Inflammatory macrophage treated with lipopolysaccharide for 1 hour (primary cell): Measurements from ENCODE around the gene DLGAP4.

Source experiments
- DNase-seq, 2 donors: peaks; one replicate each; pipeline ENCODE4 v3.0.0-alpha.2; 2020 to 2022

Gene DLGAP4

DNA sequence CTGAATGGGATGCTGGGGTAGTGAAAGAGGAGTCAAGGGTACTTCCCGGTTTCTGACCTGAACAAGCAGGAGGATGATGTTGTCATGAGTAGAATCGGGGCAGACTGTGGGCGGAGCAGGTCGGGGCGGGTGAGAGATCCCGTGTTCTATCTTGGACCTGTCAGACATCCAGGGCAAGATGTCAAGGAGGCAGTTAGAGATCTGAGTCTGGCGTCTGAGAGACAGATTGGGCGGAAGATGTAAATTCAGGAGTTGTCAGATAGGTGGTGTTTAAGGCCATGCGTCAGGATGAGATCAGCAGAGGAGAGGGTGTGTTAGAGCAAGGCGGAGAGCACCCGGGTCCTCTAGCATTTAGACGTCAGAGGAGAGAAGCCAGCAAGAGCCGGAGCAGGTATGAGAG is 115.5 kb downstream of the DLGAP4 start:
- DNase-seq, result no peak

DNA sequence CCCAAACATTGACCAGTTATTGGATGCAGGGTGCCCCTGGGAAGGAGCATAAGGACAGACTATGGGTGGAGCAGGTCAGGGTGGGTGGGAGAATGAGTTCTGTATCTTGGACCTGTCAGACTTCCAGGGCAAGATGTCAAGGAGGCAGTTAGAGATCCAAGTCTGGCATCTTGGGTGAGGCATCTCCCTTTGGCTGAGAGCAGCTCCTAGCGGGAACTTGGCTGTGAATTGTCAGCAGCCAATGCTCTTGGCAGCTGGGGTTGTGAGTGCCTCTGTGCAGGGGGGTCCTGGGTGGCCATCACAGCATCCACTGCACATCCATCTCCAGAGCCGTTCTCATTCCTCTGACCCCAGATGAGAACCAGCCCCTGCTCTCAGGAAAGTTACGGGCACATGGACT is 118.2 kb downstream of the DLGAP4 start:
- DNase-seq, result no peak

DNA sequence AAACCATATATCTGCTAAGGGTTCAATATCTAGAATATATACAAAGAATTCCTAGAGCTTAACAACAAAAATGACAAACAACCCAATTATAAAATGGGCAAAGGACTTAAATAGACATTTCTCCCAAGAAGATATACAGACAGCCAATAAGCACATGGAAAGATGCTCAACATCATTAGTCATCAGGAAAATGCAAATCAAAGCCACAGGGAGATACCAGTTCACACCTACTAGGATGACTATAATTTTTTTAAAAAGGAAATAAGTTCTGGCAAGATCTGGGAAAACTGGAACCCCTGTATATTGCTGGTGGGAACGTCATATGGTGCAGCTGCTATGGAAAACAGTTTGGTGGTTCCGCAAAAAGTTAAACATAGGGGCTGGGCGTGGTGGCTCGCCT is 119.0 kb downstream of the DLGAP4 start:
- no peak for DNase-seq

DNA sequence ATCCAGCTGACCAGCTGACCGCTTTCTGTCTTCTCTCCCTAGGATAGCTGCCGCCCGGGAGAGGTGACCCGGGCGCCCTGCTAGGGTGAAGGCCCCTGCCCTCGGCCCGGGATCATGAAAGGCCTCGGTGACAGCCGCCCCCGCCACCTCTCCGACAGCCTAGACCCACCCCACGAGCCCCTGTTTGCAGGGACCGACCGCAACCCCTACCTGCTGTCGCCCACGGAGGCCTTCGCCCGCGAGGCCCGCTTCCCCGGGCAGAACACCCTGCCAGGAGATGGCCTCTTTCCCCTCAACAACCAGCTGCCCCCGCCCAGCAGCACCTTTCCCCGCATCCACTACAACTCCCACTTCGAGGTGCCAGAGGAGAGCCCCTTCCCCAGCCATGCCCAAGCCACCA is 125.5 kb downstream of the DLGAP4 start:
- DNase-seq, result no peak

DNA sequence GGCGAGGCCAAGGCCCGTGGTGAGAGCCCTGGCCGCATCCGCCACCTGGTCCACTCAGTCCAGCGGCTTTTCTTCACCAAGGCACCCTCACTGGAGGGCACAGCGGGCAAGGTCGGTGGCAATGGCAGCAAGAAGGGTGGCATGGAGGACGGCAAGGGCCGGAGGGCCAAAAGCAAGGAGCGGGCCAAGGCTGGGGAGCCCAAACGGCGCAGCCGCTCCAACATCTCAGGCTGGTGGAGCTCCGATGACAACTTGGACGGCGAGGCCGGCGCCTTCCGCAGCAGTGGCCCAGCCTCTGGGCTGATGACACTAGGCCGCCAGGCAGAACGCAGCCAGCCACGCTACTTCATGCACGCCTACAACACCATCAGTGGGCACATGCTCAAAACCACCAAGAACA is 126.0 kb downstream of the DLGAP4 start:
- DNase-seq, result no peak

DNA sequence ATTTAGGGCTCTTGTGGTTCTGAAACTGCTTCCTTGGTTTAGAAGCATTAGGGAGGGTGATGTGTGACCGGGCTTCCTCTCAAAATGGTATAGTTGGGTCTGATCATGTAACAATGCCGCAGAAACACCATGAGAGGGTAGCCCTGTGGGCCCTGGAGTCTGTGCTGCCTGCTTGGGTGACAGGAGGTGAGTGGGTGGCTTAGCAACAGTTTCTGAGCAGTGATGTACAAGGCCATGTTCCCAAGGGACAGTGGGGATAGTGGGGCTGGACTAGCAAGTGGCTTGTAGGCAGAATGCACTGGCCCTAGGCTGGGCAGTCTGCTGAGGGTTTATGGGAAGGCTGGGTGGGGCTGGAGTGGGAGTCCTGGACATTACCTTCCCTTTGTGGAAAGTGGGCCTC is 128.2 kb downstream of the DLGAP4 start:
- DNase-seq, result no peak

DNA sequence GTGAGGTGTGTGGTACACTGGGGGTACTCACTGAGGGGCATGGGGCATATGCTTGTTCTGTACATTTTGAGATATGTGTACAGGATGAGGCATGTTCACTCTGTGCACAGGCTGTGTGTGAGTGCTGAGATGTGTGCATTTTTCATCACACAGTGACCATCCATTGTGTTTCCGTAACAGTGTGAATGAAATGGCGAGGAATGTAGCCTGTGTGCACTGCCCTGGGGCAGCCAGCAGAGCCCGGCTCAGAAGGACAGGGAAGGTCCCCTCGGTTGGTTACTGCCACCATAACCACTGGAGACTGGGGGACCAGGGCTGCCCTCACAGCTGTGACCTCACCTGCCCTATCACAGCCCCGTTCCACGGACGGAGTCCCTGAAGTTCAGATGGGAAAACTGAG is 129.0 kb downstream of the DLGAP4 start:
- DNase-seq, result no peak

DNA sequence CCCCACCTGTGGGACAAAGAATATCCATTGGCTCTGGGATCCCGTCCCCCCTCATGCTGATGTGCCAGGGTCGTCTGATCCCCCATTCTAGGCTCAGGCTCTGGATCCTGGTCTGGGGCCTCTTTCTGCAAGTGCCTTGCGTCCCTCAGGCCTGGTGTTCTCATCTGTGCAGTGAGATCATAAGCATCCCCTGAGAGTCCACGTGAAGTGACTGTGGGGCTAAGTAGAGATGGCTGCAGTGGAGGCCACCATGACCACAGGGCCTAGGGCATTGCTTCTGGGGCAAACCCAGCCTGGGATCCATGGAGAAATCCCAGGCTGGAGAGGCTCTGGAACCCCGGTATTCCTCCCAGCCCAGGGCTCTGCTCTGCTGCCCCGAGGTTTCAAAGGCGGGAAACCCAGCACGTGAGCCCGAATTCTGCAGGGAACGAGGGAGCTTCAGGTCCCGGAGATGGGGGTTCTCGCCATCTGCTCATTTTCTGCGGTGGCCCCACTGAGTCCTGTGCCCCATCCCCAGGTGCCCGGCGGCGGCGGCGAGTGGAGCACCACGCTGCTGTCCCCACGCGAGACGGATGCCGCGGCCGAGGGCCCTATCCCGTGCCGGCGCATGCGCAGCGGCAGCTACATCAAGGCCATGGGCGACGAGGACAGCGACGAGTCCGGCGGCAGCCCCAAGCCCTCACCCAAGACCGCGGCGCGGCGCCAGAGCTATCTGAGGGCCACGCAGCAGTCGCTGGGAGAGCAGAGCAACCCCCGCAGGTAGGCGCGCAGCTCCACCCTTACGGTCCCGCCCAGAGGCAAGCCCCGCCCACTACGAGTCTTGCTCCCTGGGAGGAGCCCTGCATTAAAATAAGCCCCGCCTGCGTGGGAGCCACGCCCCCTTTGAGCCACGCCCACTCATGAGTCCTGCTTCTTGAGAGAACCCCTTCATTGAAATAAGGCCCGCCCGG is 129.7 kb downstream of the DLGAP4 start:
- peak; percentile 69 to 91 for DNase-seq

DNA sequence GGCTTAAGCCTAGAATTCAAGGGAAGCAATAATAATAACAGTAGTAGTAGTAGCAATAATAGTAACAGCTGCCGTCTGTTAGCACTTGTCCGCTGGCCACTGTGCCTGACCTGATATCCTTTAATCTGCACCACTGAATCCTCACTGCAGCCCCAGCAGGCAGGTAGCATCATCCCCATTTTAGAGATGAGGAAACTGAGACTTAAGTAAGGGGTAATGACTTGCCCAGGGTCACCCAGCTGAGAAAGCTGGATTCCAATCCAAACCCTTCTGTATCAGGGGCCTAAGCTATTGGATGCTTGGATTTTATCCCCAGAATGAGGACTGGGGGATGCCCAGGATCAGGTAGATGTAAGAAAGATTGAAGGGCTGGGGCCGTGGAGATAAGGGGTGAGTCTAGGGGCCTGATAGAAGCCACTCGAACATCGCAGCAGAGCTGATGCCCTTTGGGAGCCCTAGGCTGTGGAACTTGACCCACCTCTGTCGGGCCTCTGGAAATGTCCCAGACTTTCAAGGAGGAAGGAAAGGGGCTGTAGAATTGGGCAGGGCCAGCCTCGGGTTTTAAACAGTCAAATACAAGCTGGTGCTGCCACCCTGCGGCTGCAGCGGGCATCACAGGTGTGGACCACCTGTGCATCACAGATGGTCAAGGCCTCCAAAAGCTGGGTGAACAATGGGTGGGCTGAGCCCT is 133.0 kb downstream of the DLGAP4 start:
- peak; percentile 26 to 71 for DNase-seq

DNA sequence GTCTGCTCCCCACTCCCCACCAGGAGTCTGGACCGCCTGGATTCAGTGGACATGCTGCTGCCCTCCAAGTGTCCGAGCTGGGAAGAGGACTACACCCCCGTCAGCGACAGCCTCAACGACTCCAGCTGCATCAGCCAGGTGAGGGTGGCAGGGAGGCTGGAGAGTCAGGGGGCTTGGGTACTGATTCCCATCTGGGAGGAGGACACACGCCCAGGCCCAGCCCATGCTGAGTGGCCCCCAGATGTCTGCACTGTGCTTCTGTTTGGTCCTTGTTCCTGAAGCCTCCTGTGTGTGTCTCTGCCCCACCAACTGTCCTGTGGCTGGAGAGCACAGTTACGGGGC is 133.6 kb downstream of the DLGAP4 start:
- no peak for DNase-seq

DNA sequence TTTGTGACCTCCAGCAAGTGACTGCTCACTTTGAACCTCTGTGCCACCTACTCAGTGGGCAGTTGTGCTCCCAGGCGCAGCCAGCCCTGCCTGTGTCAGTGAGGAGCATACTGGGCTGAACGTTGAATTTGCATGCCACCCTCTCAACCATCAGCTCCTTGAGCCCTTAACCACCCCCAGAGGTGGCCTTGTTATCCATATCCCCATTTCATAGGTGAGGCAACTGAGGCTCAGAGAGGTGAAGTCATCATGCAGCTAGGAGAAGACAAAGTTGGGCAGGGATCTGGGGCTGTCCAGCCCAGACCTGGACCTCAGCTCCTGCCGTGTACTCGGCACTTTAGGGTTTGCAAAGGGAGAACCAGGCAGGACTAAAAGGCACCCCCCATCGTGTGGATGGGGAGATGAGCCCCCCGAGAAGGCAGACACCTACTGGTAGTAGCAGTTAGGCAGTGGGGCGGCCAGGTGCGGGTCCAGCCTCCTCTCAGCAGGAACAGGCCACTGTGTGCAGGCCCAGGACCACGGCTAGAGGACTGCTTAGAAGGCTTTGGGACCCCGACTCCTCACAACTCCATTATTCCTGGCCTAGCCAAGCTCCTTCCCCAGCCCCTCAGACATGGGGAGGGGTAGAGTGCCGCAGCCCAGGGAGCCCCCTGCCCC is 134.4 kb downstream of the DLGAP4 start:
- no peak for DNase-seq

DNA sequence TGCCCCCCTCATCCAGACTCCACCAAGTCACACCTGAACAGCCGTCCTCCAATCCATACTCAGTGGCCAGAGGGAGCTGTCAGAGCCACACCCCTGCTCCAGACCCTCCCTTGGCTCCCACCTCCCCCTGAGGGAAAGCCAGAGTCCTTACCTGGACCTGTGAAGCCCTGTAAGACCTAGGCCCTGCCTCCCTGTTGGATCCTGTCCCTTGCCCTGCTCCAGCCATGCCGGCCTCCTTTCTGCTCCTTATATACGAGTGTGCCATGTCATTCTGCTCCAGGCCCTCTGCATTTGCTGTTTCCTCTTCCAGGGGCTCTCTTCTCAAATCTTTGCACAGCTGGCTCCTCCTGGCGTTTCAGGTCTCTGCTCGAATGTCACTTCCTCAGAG is 134.9 kb downstream of the DLGAP4 start:
- no peak for DNase-seq

DNA sequence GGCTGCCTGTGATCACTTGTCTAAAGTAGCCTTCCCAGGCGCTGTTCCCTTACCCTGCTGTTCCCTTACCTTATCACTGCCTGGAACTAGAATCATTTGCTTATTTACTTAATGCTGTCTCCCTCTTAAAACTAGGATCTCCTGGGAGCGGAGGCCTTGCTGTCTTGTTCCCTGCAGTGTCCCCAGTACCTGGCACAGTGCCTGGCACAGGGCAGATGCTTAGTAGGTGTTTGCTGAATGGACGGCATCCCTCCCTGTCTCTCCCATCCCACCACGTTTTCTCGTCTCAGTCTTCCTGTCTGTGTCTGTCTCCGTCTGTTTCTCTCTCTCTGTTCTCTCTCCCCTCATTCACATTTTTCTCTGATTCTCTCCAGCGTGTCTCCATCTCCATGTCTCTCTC is 135.3 kb downstream of the DLGAP4 start:
- no peak for DNase-seq

DNA sequence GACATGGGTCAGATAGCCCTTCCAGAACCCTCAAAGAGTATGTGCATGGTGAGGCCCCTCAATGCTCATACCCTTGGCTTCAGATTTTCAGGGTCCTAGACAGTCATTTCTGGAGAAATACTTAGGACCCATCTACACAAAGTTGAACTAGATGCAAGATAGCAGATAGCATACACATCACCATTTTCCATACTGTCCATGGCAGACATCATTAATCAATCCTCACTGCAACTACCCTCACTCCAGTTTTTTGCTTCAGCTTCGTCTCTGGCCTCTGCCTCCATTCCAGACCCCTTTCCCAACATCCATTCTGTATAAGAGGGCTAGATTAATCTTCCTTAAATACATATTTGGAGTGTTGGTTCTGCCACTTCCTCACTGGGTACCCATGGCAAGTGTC is 139.7 kb downstream of the DLGAP4 start:
- no peak for DNase-seq

DNA sequence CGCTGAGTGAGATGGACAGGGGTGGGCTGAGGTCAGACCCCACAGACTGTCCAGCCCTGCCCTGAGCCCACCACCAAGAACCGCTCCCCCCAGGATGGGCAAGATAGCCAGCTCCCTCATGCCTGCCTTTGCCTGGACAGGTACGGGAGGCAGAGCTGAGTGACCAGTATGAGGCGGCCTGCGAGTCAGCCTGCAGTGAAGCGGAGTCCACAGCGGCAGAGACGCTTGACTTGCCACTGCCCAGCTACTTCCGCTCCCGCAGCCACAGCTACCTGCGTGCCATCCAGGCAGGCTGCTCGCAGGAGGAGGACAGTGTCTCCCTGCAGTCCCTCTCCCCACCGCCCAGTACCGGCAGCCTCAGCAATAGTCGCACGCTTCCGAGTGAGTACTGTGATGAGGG is 140.4 kb downstream of the DLGAP4 start:
- no peak for DNase-seq

DNA sequence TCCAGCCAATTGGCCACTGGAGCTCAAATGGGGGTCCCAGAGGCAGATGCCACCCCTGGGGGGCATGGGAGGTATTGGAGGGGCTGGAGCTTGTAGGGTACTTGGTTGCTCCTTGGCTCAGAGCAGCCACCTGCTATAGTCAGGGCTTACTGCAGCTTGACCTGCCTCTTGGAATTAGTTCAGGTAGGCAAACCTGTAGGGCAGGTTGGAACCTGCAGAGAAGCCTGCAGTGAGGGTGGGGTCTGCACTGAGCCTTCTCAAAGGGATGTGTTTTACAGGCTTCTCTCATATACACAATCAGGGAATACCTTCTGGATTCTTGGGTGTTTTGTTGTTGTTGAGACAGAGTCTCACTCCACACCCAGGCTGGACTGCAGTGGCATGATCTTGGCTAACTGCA is 141.0 kb downstream of the DLGAP4 start:
- DNase-seq, result no peak

DNA sequence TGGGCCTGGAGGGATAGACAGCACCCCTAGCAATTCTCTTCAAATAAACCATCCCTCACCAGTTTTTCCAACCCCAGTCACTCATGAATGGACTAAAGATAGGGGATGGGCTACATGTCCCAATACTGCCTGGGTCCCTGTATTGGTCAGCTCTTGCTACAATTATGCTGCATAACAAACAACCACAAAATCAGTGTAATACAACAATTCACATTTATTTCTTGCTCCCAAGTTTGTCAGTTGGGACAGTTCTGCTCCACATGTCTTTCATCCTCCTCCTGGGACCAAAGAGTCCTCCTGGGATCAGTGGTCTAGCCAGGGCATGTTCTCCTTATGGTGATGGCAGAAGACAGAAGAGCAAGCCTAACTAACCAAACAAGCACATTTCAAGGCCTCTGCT is 143.5 kb downstream of the DLGAP4 start:
- DNase-seq, result no peak

DNA sequence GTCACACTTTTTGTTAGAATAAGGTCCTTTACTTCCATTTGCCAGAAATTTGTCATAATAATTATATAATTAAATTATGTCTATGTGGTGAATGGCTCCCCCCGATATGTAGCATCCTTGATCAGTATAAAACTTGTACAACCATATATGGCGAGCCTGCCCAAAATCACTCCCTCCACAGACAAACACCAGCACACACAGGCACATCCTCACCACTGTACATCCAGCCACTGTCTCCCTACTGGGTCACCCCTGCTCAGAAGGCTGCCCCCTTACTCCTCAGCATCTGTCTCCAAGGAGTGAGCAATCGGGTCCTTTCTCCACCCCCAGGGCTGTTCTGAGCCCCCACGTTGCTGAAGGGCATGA is 148.2 kb downstream of the DLGAP4 start:
- no peak for DNase-seq

DNA sequence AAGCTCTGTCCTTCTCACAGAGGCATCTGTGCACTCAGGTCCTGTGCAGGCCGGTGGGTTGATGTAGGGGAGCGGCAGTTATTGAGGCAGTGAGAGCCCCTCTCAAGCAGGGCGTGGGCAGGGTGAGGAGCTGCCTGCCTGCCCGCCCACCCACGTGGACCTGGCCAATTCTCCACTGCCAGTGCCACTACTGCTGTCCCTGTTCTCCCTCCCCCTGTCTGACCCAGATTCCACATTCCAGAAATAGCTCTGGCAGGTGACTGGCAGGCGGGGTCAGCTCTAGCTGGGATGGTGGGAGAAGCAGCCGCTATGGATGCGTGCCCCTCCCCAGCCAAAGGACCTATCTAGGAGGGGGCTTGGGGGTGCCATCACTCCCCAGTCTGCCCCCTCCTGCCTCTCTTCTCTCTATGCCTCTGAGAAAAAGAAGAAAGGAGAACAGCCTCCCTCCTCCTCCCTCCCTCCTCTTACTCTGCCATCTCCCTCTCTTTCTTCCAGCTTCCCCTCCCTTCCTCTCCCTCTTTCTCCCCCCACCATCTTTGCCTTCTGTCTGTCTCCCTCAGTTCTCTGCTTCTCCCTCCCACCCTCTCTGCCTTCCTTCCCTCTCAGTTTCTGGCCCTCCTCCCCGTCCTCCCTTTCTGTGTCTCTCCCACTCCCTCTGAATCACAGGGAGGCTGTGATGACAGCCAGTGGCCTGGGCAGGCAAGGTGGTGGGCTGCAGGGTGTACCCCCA is 148.7 kb downstream of the DLGAP4 start:
- no peak for DNase-seq

DNA sequence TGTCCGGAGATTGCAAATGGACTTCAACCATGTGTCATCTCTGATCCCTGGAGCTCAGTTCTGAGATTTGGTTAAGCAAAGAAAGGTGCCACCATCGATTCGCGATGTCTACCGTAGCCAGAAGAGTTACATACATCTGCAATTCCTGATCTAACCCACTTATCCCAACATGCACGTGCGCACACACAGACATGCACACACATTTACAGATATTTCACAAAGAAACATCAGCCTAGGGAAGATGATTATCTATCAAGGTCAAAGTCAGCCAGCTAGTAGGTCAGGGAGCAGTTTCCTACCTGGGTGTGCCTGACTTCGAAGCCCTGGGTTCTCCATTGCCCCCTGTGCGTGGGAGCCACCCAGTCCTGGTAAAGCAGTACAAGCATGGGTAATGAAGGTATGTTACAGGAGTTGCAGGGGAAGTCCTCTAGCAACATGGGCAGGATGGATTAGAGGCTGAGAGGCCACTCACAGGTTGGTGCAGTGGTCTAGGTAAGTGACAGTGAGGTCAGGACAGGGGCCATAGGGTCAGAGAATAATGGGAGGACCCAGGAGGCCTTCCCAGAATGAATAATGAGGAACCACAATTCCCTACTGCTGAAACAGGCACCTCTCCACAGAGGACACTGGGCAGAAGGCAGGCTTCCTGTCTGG is 150.0 kb downstream of the DLGAP4 start:
- no peak for DNase-seq

DNA sequence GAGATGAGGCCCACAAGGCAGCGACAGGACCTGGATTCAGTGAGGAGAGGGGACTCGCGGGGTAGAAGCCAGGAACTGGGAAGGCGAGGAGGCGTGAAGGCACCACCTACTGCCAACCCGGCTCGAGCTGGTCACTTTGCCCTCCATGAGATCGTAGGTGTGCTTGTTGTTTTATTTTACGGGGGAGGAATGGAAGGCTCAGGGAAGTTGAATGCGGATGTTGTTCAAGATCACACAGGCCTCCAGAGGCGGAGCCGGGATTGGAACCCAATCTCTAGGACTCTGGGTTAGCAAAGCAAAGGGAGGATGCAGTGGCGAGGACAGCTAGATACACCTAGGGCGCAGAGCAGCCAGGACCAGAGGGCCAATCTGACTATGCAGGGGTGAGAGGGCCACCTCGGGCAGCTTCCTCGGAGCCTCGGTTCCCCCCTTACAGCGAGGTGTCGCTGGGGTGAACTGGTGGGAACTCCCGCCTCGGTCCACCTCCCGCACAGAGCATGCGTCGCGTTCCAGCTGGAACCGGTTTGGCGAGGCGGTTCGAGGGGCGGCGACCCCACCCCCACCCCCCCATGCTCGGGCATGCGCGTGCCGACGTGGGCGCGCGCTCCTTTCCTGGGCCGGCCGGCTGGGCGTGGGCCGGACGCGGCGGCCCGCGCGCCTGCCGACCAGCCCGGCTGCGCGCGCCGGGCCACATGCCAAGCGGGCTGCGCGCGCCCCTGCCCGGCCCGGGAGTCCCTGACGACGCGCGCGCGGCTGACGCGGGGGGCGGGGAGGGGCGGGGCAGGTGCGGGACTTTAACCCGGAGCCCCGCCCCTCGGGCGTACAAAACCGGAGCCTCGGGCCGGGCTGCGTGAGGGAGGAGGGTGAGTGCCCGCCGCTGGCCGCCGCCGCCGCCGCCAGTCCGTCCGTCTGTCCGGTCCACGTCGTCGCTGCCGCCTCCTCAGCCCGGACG is 154.8 kb downstream of the DLGAP4 start:
- DNase-seq, result peak; percentile 87 to 94
